Ovary (tissue), 3 donors: ENCODE measurements around the gene TARM1.

ENCODE experiments used
- CTCF ChIP-seq, 3 donors: fragments of 450-650 bp in 2 of 3; fragments of 200-600 bp in 1 of 3; IDR thresholded peaks; one replicate each; pipeline versions ENCODE4 v1.5.1 to v1.8.0; 2016 to 2022; ENCODE audit warnings: antibody characterized with exemption in 3 of 3, mild to moderate bottlenecking in 1 of 3
- POLR2A ChIP-seq: fragments of 450-650 bp; IDR thresholded peaks from one replicate; pipeline ENCODE4 v1.6.1; 2017; ENCODE audit warnings: antibody characterized with exemption, mild to moderate bottlenecking, moderate library complexity
- donor health status: DM: no; HTN: no; CAD: no.

DNA sequence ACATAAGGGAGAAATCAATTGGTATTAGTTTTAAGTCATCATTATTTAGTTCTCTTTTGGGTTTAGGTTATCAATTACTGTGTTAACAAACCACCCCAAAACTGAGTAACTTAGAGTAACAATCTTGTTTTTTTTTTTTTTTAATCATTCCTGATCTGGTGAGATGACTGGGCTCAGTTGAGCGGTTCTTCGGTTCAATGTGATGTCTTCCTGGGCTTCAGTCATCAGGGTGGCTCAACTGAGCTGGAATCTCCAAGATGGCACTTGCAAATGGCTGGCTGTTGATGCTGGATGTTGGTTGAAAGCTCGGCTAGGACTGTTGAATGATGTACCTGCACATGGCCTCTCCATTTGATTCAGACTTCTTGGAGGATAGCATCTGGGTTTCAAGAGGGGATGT is 3.2 kb upstream of the TARM1 start:
- TF ChIP-seq CTCF (IDR thresholded peaks at IDR 0.05) (no peak), POLR2A (no peak)
